ENCODE results near the gene UBE2S.

UBE2S gene

GRCh38 chr19:55453511-55454260, 46.1 kb upstream of the UBE2S start:
- no peaks in the 10 kb centered on the region for H4K20me1 ChIP-seq (ENCODE audit: insufficient read depth, low read length, poor library complexity, severe bottlenecking)
- no peaks in the 10 kb centered on the region for H3K9me2 ChIP-seq (replicated peaks; ENCODE audit: low read depth, low read length)
- no peak overlapping the region for H2AFZ ChIP-seq (ENCODE audit: low read length)
- peaks cover 5% of the 10 kb centered on the region for H3K4me1 ChIP-seq (ENCODE audit: insufficient read depth, low read length, poor library complexity, severe bottlenecking)
- TF ChIP-seq EZH2phosphoT487 (IDR thresholded peaks at IDR 0.05; ENCODE audit: borderline replicate concordance), result no peak
- TF ChIP-seq CTCF (conservative IDR thresholded peaks at IDR 0.05; ENCODE audit: low read length), result no peak
- no peaks in the 10 kb centered on the region for H3K36me3 ChIP-seq (ENCODE audit: insufficient read depth, low read length)
- no peaks in the 10 kb centered on the region; the same call in 1 of the 2 replicates for H3K79me2 ChIP-seq (ENCODE audit: insufficient read depth, low read length)
- H3K4me2 ChIP-seq (ENCODE audit: low read depth, low read length, poor library complexity, severe bottlenecking), result no peak overlapping the region
- H3F3A ChIP-seq (ENCODE audit: low read depth), result no peaks in the 10 kb centered on the region
- no peak overlapping the region for H3K4me3 ChIP-seq (ENCODE audit: low read length, poor library complexity, severe bottlenecking)
- no peak overlapping the region for H3K9ac ChIP-seq (ENCODE audit: low read depth, low read length, poor library complexity, severe bottlenecking)
- no peaks in the 10 kb centered on the region for H3K9me3 ChIP-seq (ENCODE audit: insufficient read depth, low read depth, low read length)
- no peaks in the 10 kb centered on the region for H3K27me3 ChIP-seq (ENCODE audit: insufficient read depth, low read length, poor library complexity, severe bottlenecking)

GRCh38 chr19:55452749-55453346, 45.3 kb upstream of the UBE2S start:
- Histone ChIP-seq H2AFZ (ENCODE audit: low read length) (no peak overlapping the region), H3K4me3 (ENCODE audit: low read length, poor library complexity, severe bottlenecking) (no peak overlapping the region), H3K27me3 (ENCODE audit: insufficient read depth, low read length, poor library complexity, severe bottlenecking) (no peaks in the 10 kb centered on the region), H3F3A (ENCODE audit: low read depth) (no peaks in the 10 kb centered on the region), H3K4me1 (ENCODE audit: insufficient read depth, low read length, poor library complexity, severe bottlenecking) (no peaks in the 10 kb centered on the region), H3K4me2 (ENCODE audit: low read depth, low read length, poor library complexity, severe bottlenecking) (no peak overlapping the region), H3K36me3 (ENCODE audit: insufficient read depth, low read length) (no peaks in the 10 kb centered on the region), H3K79me2 (ENCODE audit: insufficient read depth, low read length) (no peaks in the 10 kb centered on the region; the same call in 1 of the 2 replicates), H3K9me3 (ENCODE audit: insufficient read depth, low read depth, low read length) (no peaks in the 10 kb centered on the region), H4K20me1 (ENCODE audit: insufficient read depth, low read length, poor library complexity, severe bottlenecking) (no peaks in the 10 kb centered on the region), H3K9ac (ENCODE audit: low read depth, low read length, poor library complexity, severe bottlenecking) (no peak overlapping the region), H3K9me2 (replicated peaks; ENCODE audit: low read depth, low read length) (no peaks in the 10 kb centered on the region)
- TF ChIP-seq EZH2phosphoT487 (IDR thresholded peaks at IDR 0.05; ENCODE audit: borderline replicate concordance), result no peak
- no peak for TF ChIP-seq CTCF (conservative IDR thresholded peaks at IDR 0.05; ENCODE audit: low read length)

GRCh38 chr19:55451965-55452748, 44.6 kb upstream of the UBE2S start:
- H3K4me3 ChIP-seq (ENCODE audit: low read length, poor library complexity, severe bottlenecking), result no peak overlapping the region
- H3K4me2 ChIP-seq (ENCODE audit: low read depth, low read length, poor library complexity, severe bottlenecking), result no peak overlapping the region
- no peaks in the 10 kb centered on the region for H3F3A ChIP-seq (ENCODE audit: low read depth)
- TF ChIP-seq CTCF (conservative IDR thresholded peaks at IDR 0.05; ENCODE audit: low read length) (no peak), EZH2phosphoT487 (IDR thresholded peaks at IDR 0.05; ENCODE audit: borderline replicate concordance) (no peak)
- no peak overlapping the region for H2AFZ ChIP-seq (ENCODE audit: low read length)
- H3K9me3 ChIP-seq (ENCODE audit: insufficient read depth, low read depth, low read length), result no peaks in the 10 kb centered on the region
- H3K9me2 ChIP-seq (replicated peaks; ENCODE audit: low read depth, low read length), result no peaks in the 10 kb centered on the region
- no peaks in the 10 kb centered on the region for H4K20me1 ChIP-seq (ENCODE audit: insufficient read depth, low read length, poor library complexity, severe bottlenecking)
- H3K36me3 ChIP-seq (ENCODE audit: insufficient read depth, low read length), result no peaks in the 10 kb centered on the region
- no peak overlapping the region for H3K9ac ChIP-seq (ENCODE audit: low read depth, low read length, poor library complexity, severe bottlenecking)
- H3K27me3 ChIP-seq (ENCODE audit: insufficient read depth, low read length, poor library complexity, severe bottlenecking), result no peaks in the 10 kb centered on the region
- no peaks in the 10 kb centered on the region for H3K4me1 ChIP-seq (ENCODE audit: insufficient read depth, low read length, poor library complexity, severe bottlenecking)
- no peaks in the 10 kb centered on the region; the same call in 1 of the 2 replicates for H3K79me2 ChIP-seq (ENCODE audit: insufficient read depth, low read length)
